ENCODE measurements around the gene SPHK1.

The SPHK1 gene

DNA sequence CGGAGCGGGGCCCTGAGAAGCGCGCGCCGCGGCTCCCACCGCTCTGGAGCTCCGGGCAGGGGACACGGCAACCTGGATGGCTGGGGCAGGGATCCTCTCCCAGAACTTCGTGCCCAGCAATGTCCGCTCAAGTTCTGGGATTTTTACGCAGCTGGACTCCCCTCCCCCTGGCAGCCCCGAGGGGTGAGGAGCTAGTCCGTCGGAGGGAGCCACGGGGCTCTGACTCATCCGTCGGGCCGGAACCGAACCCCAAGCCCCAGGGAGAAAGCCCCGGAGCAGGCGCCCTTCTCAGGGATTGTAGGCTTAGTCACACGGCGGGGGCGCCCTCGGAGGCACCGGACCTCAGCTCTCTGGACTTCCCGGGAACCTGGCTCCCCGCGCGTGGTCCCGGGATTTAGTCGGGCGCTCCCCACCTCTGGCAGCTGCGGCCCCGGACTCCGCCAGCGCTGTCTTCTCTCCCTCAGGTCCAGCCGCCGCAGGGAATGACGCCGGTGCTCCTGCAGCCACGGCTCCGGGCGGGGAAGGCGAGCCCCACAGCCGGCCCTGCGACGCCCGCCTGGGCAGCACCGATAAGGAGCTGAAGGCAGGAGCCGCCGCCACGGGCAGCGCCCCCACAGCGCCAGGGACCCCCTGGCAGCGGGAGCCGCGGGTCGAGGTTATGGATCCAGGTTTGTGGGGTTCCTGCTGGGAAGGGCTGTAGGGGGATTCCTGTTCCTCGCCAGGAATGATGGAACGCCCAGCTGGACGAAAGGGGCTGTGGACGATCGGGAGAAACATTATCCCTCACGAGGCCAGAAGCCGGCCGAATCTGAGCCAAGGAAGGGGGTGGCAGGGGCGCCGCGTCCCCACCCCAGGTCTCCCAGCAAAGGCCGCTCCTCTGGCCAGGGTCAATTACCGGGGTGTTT lies 830 bp downstream of the SPHK1 start:
- peak; percentile 40 for DNase-seq (ENCODE audit: low read depth)

DNA sequence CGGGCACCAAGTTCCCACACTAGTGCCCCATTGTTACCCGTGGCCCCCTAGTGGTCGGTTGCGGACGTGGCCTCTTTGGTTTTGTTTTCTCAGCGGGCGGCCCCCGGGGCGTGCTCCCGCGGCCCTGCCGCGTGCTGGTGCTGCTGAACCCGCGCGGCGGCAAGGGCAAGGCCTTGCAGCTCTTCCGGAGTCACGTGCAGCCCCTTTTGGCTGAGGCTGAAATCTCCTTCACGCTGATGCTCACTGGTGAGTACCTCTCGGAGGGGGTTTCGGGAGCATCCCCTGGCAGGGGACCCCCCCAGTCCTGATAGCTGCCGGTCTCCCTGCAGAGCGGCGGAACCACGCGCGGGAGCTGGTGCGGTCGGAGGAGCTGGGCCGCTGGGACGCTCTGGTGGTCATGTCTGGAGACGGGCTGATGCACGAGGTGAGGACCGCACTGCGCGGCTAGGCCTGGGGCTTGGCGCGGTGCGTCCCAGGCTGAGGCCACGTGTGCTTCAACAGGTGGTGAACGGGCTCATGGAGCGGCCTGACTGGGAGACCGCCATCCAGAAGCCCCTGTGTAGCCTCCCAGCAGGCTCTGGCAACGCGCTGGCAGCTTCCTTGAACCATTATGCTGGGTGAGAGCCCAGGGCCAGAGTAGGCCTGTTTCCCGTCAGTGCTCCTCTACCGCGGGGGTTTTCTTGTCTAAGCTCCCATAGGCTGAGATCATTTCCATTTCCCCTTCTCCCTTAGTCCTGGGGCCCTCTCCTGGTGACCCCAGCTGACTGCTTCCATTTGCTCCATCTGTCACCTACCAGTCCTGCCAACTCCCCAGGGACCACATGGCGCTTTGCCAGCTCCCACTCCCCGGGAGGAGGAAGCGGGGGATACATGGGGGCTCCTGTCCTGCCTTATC lies 1.7 kb downstream of the SPHK1 start:
- DNase-seq (ENCODE audit: low read depth) = peak; percentile 70

DNA sequence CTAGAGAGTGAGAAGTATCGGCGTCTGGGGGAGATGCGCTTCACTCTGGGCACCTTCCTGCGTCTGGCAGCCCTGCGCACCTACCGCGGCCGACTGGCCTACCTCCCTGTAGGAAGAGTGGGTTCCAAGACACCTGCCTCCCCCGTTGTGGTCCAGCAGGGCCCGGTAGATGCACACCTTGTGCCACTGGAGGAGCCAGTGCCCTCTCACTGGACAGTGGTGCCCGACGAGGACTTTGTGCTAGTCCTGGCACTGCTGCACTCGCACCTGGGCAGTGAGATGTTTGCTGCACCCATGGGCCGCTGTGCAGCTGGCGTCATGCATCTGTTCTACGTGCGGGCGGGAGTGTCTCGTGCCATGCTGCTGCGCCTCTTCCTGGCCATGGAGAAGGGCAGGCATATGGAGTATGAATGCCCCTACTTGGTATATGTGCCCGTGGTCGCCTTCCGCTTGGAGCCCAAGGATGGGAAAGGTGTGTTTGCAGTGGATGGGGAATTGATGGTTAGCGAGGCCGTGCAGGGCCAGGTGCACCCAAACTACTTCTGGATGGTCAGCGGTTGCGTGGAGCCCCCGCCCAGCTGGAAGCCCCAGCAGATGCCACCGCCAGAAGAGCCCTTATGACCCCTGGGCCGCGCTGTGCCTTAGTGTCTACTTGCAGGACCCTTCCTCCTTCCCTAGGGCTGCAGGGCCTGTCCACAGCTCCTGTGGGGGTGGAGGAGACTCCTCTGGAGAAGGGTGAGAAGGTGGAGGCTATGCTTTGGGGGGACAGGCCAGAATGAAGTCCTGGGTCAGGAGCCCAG lies 2.8 kb downstream of the SPHK1 start:
- no peak for DNase-seq (ENCODE audit: low read depth)

DNA sequence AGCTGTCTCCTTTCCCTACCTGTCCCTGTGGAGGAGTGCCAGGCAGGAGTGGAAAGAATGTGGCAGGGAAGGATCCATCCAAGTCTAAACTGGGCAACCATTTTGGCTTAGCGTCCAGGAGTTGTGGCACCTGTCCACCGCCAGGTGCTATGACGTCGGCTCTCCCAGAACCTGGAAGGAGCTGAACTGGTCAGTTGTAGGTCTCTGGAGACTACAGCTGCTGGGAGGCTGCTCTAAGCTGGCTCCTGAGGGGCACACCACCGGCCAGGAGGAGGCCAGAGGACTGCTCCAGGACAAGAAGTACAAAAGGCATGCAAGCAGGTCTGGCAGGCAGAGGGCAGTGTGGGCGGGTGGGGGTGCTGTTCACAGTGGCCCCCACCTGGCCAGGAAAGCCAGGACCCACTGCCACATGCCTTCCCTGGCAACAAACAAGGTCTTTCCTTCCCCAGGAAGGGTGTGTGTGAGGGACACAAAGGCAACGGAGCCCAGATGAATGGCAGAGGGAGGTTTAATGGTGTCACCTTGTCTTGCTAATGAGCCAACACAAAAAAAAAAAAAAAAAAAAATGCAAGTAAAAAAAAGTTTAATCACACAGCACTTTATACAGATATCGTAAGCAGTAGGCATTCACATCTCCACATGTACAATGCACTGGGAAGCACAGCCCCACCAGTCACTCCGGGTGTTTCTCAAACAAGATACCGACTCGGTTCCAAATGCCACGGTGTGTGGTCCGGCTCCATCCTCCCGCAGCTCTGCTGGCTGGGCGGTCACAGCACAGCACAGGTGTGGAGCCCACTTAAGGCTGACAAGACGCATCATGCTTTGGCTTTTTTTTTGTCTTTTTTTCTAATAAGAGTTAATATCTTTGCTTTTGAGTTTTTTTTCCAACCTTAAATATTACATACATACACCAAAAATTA lies 4.8 kb downstream of the SPHK1 start:
- no peak for DNase-seq (ENCODE audit: low read depth)

DNA sequence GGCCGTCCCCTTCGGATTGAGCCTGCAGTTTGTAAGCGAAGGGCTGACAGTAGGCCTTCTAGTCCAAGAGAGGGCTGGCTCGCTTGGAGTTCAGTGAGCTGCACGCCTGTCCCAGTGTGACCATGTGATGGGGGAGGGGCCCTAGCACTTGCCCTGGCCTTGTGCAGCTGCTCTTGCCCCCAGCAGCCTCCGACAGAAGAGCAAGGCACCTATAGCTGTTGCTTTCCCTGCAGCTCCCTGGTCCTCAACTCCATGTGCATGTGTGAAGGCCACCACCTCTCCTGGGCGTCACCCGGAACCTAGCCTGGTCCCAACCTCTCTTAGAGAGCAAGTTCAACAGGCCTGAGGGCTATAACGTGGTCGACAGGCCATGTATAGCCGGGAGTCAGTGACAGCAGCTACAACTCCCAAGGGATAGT lies 5.6 kb downstream of the SPHK1 start:
- DNase-seq (ENCODE audit: low read depth) = no peak

DNA sequence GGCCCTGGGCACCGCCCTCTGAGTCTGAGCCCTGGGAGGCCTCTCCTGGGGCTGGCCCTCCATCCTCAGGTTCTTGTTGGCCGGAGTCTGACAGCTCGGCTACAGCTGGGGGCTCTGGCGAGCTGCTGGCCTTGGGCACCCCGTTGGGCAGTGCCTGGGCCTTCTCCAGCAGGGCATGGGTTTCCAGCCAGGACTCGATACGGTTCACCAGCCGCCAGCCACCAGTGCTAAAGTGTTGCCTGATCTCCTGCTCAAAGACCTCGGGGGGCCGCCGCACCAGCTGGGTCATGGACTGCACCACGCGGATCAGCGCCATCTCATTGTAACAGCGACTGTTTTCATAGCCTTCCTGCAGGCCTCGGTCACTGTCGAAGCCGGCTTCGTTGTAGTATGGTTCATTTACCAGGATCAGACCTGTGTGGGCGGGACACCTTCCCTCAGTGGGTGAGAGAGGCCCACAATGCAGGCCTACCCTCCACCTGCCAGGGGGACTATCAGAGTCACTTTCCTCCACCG lies 6.8 kb downstream of the SPHK1 start:
- no peak for DNase-seq (ENCODE audit: low read depth)

DNA sequence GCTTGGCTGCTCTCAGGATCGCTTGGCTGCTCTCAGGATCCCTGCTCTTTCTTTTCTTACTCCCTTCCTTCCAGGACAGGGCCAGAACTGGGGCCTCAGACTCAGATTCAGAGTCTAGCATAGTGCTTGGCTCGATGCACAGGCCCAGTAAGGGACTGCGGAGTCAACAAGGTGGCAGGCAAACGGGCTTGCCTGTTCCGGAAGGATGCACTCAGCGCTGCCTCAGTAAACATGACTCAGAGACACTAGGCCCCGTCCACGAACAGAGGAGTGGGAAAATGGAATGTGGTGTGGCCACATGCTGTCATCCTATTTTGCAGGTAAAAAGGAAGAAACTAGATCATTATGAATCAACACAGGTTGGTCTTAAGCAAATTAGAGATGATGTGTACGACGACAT lies 9.8 kb downstream of the SPHK1 start:
- DNase-seq (ENCODE audit: low read depth) = no peak

DNA sequence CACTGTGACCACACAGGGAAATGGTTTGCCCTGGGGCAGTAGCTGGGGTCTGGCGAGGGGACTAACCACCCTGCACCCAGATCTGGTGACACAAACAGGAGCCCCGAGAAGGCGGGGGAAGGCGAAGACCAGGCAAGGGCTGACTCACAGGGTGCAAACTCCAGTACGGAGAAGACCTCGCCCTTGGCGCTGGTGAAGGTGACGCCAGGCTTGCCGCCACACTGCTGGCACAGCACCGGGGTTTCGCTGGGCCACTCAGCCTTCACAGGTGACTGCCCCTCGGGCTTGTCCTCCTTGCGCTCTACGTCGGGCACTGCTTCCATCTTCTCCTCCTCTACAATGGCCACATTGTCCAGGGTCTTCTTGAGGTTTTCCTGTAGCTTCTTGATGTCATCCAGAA lies 11.6 kb downstream of the SPHK1 start:
- DNase-seq (ENCODE audit: low read depth) = no peak

DNA sequence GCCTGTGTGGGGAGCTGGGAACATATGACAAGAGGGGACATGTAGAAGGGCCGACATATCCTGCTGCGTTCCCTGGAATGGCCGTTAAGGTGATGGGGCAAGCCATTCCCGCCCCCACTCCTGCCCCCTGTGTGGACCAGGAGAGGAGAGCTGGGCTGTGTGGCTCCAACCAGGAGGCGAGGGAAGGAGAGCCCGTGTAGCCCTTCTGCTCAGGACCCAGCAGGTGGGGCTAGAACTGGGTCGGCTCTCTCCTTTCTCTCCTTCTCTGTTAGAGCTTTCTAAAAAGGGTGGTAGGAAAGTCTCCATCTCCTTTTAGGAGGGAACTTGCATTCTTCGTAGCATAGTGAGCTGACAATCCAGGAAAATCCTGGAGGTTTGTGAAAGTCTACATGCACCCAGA lies 12.8 kb downstream of the SPHK1 start:
- DNase-seq (ENCODE audit: low read depth) = no peak

DNA sequence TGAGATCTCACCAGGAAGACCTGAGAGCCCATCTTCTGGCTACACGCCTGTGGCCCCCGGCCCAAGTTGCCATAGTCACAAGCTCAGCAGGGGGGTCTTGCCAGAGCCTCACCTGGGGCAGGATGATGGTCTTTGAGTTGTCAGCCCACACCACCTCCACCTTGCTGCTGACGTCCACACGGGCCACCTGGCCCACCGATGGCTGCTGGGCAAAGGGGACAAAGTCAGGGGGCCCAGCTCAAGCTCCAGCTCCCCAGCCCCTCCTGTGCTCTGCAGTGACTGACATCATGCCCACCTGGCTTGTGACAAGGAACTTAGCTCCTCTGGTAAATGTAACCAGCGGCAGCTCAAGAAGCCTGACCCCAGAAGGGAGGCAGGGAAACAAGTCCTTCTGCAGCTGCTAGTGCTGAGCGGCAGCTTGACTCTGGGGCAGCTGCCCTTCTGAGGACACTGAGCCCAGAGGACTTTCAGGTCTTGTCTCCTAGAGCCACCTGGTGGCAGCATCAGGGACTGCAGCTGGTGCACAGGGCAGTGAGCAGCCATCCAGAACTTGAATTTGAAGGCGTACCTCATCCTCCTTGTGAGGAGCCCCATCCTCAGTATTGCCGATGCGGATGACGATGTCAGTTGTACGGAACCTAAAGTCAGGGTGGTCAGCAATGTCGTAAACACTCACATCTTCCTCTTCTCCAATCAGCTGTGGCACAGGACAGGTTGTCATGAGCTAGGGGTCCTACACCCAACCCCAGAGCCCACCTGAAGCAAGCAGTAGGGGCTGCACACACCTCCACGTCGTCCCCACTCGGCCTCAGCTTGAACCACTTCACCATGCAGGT lies 13.5 kb downstream of the SPHK1 start:
- DNase-seq (ENCODE audit: low read depth) = peak; percentile 77

DNA sequence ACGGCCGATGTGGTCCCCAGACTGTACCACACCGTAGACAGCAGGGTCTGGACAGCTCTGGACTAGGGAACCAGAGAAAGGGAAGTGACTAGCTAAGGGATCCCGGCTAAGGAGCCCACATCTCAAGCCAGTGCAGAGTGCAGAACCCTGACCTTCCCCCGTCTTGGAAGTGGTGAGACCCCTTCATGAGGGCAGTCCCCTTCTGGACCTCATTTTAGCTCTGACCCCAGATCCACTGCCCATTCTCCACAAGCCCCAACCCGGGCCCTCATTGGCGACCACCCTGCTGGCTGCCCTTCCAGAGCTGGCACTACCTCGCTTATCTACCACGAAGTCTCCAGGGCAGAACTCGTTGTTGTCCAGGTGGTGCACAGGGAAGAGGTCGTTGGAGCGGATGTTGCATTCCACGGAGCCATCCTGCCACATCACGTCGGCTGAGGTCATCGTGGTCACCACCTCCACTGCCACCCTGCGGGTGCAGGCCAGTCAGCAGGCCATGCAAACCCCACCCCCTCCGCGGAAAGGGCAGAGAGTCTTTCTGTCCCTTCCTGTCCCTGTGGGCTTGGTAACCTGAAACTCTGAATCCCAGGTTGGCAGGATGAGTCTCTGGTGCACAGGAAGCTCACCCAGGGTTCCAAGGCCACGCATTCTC lies 14.2 kb downstream of the SPHK1 start:
- no peak for DNase-seq (ENCODE audit: low read depth)

DNA sequence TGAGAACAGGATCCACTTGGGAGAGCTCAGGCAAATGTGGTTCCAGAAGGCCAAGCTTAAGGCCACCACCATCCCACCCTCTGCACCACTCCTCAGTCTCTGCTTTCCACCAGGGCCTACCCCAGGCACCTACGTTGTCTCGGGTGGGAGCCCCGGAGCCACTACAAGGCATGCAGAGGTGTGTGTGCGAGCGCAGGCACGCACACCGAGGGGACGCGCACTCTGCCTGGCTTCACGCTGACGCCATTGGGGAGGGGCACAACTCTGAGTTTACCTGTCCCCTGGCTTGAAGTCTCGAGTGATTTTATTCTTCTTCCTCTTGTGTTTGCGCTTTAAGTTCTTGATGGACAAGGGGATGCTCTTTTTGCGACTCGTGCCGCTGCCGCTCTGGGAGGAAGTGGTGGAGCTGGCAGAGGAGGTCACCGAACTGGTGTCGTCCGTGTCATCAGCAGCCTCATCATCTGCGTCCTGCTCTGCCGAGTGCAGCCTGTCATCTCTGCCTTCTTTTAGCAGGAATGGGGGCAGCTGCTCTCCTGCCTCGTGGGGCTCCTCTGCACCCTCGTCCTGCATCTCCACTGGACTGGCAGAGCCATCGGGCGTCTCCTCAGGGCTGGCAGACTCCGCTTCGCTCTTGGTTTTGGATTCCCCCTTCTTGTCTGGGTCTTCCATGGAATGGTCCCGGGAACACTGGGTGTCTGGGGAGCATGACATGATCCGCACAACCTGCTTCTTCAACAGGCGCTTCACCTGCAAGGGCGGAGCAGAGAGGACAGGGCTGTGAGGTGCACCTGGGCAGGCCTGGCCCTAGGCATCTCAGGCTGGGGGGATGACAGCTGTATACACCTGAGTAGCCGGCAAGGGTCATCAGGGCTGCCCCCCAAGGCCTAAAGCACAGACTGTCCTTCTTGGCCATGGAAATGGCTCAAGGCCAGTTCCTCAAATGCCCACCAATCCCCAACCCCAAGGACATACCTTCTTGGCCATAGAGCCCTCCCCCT lies 15.1 kb downstream of the SPHK1 start:
- no peak for DNase-seq (ENCODE audit: low read depth)

DNA sequence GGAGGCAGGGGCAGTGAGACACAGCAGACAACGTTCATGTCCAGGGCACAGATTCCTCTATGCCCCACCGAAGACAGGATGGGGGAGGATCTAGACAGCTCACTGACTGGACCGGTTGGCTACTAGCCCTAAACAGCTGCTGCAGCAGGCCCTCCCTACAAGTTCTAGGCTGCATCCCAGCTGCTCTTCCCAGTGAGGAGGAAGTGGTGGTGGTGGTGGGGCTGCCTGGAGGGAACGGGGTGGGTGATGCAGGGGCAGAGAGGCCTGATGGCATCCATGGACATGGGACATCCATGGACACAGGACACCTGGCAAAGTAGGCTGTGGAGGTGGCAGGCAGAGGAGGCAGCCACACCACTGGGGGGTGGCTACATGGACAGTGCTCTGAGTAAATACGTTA lies 18.3 kb downstream of the SPHK1 start:
- no peak for DNase-seq (ENCODE audit: low read depth)

DNA sequence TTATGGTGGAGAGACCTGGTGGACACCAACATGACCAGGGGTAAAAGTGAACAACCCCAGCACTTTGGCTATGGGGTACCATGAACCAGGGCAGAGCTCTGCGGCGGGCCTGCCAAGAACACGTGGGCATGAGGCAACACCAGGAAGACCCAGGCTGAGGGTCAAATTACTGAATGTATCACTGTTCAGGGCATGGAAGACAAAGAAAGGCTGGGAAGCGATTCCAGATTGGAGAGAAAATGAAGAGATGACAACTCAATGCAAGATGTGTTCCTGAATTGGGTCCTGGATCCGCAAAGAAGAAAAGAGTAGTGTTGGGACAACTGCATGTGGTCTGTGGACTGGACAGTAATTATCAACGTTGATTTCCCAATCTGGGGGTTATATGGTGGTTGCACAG lies 19.8 kb downstream of the SPHK1 start:
- DNase-seq (ENCODE audit: low read depth) = no peak

DNA sequence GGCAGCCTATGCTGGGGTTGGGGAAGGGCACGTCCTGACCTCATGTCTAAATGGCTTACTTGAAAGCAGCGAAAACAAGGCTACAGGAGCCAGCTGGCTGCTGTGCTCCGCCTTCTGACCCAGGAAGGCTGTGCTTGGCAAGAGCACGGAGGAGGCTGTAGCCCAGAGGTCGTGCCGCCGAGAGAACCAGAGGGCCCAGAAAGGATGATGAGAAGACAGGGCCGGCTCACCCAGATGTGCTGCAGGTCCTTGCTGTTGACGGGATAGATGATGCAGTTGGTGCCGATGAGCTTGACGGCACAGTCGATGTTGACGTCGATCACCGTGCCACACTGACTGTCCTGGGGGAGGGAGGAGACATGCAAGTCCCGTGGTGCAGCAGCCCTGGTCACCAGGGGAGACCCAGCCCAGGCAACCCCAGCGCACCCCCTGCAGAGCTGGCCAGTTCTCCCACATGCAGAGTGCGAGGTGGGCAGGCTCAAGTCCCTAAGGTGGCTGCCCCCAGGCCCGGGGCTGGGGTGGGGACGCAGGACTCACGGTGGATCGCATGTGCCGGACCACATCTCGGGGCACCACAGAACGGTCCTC lies 20.7 kb downstream of the SPHK1 start:
- DNase-seq (ENCODE audit: low read depth) = no peak

DNA sequence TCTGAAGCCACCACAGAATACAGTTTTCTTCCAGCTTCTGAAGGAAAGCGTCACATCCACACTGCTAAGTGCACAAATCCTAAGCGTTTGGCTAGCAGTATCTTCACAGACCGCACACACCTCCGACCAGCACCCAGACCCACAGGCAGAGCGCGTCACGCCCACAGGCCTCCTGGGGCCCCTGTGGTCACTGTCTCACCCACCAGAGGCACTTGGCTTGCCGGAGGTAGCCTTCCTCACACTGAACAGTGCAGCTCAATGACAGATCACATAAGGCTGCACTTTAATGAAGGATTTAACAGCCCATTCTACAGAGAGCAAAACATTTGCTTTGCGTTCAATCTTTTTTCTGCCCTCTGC lies 21.2 kb downstream of the SPHK1 start:
- DNase-seq (ENCODE audit: low read depth) = no peak

DNA sequence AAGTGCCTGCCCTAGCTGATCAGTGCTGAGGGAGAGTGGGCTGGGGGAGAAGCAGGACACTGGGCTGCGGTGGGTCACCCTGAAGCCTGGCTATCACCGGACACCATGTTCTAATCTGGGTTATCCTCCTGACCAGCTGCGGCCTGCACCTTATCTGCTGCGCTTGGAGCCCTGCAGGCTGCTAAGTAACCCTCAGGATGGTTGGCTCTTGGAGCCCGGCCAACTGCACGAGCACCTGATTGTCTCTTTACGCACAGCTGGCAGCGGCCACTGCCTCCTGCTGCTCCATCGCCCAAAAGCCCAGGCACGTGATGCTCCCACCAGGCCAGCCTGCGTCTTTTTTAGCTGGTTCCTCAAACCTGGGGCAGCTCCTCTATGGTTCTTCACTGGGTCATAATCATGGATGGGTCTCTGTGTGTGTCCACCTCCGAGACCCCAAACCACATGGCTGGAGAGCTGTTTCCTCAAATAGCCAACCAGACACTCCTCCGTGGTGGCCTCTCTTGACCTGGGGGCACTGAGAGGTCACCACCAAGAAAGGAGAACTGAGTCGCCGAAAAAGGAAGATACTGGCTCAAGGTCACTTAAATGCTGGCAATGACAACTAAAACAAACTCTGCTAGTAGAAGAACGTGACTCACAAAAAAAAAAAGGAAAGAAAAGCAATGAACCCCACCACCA lies 21.7 kb downstream of the SPHK1 start:
- DNase-seq (ENCODE audit: low read depth) = no peak
